Erythroblast (primary cell): ENCODE data around the gene LRRN4.
"Not testable (repeated sequence)": the region's sequence is repeated elsewhere in the genome, so short reads cannot be mapped to it uniquely, and the experiment has no call there.

ENCODE experiments used
- GATA1 ChIP-seq: IDR thresholded peaks from 2 replicates; pipeline ENCODE4 v1.6.1; 2011; ENCODE audit warnings: low read depth, mild to moderate bottlenecking, control low read depth, low read length, moderate library complexity
- POLR2A ChIP-seq: IDR thresholded peaks from 2 replicates; pipeline ENCODE4 v1.6.1; 2011; ENCODE audit warnings: mild to moderate bottlenecking, low read length

GRCh38 chr20:6032907-6033306 is 21.0 kb downstream of the LRRN4 start:
- not testable (repeated sequence) for TF ChIP-seq POLR2A, GATA1
